NCI-H524 (cell line): Measurements from ENCODE around the gene EGLN1.
A peak's percentile ranks its signal among the peaks of the same experiment; 100 is the strongest.

Experiments used
- DNase-seq, 2 experiments: peaks; one replicate each; lab custom pipeline; 2025; lab: John Stamatoyannopoulos, UW

Gene EGLN1

GRCh38 chr1:231420959-231421545 is 1.0 kb downstream of the EGLN1 start:
- peak in 1 of 2 experiments; percentile 40 for DNase-seq

- no peak for DNase-seq
Observed at GRCh38 chr1:231420299-231420958, 1.7 kb downstream of the EGLN1 start.

GRCh38 chr1:231419738-231420298 is 2.3 kb downstream of the EGLN1 start:
- no peak for DNase-seq

- DNase-seq = no peak
Observed at GRCh38 chr1:231419147-231419546, 2.9 kb downstream of the EGLN1 start.

GRCh38 chr1:231418741-231419107 is 3.4 kb downstream of the EGLN1 start:
- DNase-seq = no peak

GRCh38 chr1:231418101-231418740 is 3.9 kb downstream of the EGLN1 start:
- DNase-seq = no peak

GRCh38 chr1:231417513-231417912 is 4.6 kb downstream of the EGLN1 start:
- no peak for DNase-seq

- no peak for DNase-seq
Observed at GRCh38 chr1:231416901-231417300, 5.2 kb downstream of the EGLN1 start.

GRCh38 chr1:231415018-231415583 is 7.0 kb downstream of the EGLN1 start:
- DNase-seq = no peak

- no peak for DNase-seq
Observed at GRCh38 chr1:231414260-231415016, 7.6 kb downstream of the EGLN1 start.

GRCh38 chr1:231413749-231414082 is 8.4 kb downstream of the EGLN1 start:
- no peak for DNase-seq

GRCh38 chr1:231411036-231411531 is 11.0 kb downstream of the EGLN1 start:
- DNase-seq = no peak

GRCh38 chr1:231410036-231410612 is 12.0 kb downstream of the EGLN1 start:
- no peak for DNase-seq

- no peak for DNase-seq
Observed at GRCh38 chr1:231408528-231409094, 13.5 kb downstream of the EGLN1 start.

GRCh38 chr1:231407547-231408396 is 14.3 kb downstream of the EGLN1 start:
- no peak for DNase-seq

GRCh38 chr1:231407049-231407448 is 15.0 kb downstream of the EGLN1 start:
- no peak for DNase-seq

- DNase-seq = no peak
Observed at GRCh38 chr1:231404318-231404717, 17.8 kb downstream of the EGLN1 start.

GRCh38 chr1:231401478-231401877 is 20.6 kb downstream of the EGLN1 start:
- DNase-seq = no peak

- no peak for DNase-seq
Observed at GRCh38 chr1:231397886-231398671, 24.0 kb downstream of the EGLN1 start.

- DNase-seq = no peak
Observed at GRCh38 chr1:231396643-231397042, 25.4 kb downstream of the EGLN1 start.
